Measurements from ENCODE around the gene UNC45A.
"Not testable (repeated sequence)": the region's sequence is repeated elsewhere in the genome, so short reads cannot be mapped to it uniquely, and the experiment has no call there.

UNC45A gene

GRCh38 chr15:90918034-90918788, 16.9 kb upstream of the UNC45A start:
- no peak overlapping the region for H3K4me3 ChIP-seq (ENCODE audit: low read length)
- TF ChIP-seq ZNF274 (IDR thresholded peaks at IDR 0.05; ENCODE audit: low read depth, low read length) = no peak

GRCh38 chr15:90918835-90919234, 16.2 kb upstream of the UNC45A start:
- TF ChIP-seq ZNF274 (IDR thresholded peaks at IDR 0.05; ENCODE audit: low read depth, low read length) = no peak
- H3K4me3 ChIP-seq (ENCODE audit: low read length) = no peak overlapping the region

GRCh38 chr15:90921887-90922286, 13.2 kb upstream of the UNC45A start:
- TF ChIP-seq ZNF274 (IDR thresholded peaks at IDR 0.05; ENCODE audit: low read depth, low read length) = no peak
- no peak overlapping the region for H3K4me3 ChIP-seq (ENCODE audit: low read length)

GRCh38 chr15:90922712-90923322, 12.3 kb upstream of the UNC45A start:
- H3K4me3 ChIP-seq (ENCODE audit: low read length) = not testable (repeated sequence)

- TF ChIP-seq ZNF274 (IDR thresholded peaks at IDR 0.05; ENCODE audit: low read depth, low read length) = no peak
- H3K4me3 ChIP-seq (ENCODE audit: low read length) = no peak overlapping the region
Observed at GRCh38 chr15:90924375-90924774, 10.7 kb upstream of the UNC45A start.

GRCh38 chr15:90926766-90927165, 8.3 kb upstream of the UNC45A start:
- H3K4me3 ChIP-seq (ENCODE audit: low read length) = not testable (repeated sequence)

- H3K4me3 ChIP-seq (ENCODE audit: low read length) = not testable (repeated sequence)
Observed at GRCh38 chr15:90928106-90928505, 7.0 kb upstream of the UNC45A start.

- H3K4me3 ChIP-seq (ENCODE audit: low read length) = peak overlapping the region; percentile 81
- TF ChIP-seq ZNF274 (IDR thresholded peaks at IDR 0.05; ENCODE audit: low read depth, low read length) = no peak
Observed at GRCh38 chr15:90929246-90930019, 5.7 kb upstream of the UNC45A start.

- H3K4me3 ChIP-seq (ENCODE audit: low read length) = peak overlapping the region; percentile 81; the same call in 1 of the 2 replicates
- TF ChIP-seq ZNF274 (IDR thresholded peaks at IDR 0.05; ENCODE audit: low read depth, low read length) = no peak
Observed at GRCh38 chr15:90930861-90931574, 4.1 kb upstream of the UNC45A start.

- TF ChIP-seq ZNF274 (IDR thresholded peaks at IDR 0.05; ENCODE audit: low read depth, low read length) = no peak
- peak overlapping the region; percentile 81; the same call in 1 of the 2 replicates for H3K4me3 ChIP-seq (ENCODE audit: low read length)
Observed at GRCh38 chr15:90931575-90931827, 3.6 kb upstream of the UNC45A start.

- TF ChIP-seq ZNF274 (IDR thresholded peaks at IDR 0.05; ENCODE audit: low read depth, low read length) = no peak
- peak within 1 kb of the TSS; percentile 81 for H3K4me3 ChIP-seq (ENCODE audit: low read length)
Observed at GRCh38 chr15:90931828-90932659, 3.0 kb upstream of the UNC45A start, which contains the start of gene HDDC3. Gene HDDC3 (minus strand): TSS chr15:90932549. CDS start chr15:90932540, 9 bp downstream.

GRCh38 chr15:90932660-90932991, 2.5 kb upstream of the UNC45A start:
- no peak for TF ChIP-seq ZNF274 (IDR thresholded peaks at IDR 0.05; ENCODE audit: low read depth, low read length)
- H3K4me3 ChIP-seq (ENCODE audit: low read length) = no peak overlapping the region

- H3K4me3 ChIP-seq (ENCODE audit: low read length) = no peak overlapping the region
- no peak for TF ChIP-seq ZNF274 (IDR thresholded peaks at IDR 0.05; ENCODE audit: low read depth, low read length)
Observed at GRCh38 chr15:90933301-90933700, 1.8 kb upstream of the UNC45A start.

All from GM08714 (cell line).